B cell (primary cell): ENCODE data around the gene NFYC. TPM values are rescaled to one million over a fixed set of nuclear protein-coding genes. Genes with fewer than 3 reads are reported as not detected.

Experiments
- ATAC-seq: fragments of 200-7000 bp; cut with Tn5 transposase; one replicate; pipeline ENCODE4 v1.10.0; 2021; ENCODE audit warnings: low read depth, mild to moderate bottlenecking, moderate number of reproducible peaks, moderate library complexity
- CTCF ChIA-PET: fragments of 350-600 bp; sonication (Branson Sonifier 250); formaldehyde crosslinking; loops from one replicate; lab custom pipeline; 2021; ENCODE audit warnings: antibody characterized with exemption, inconsistent platforms; lab: Charles Lee
- POLR2A ChIA-PET: fragments of 350-600 bp; sonication (Branson Sonifier 250); formaldehyde crosslinking; loops from one replicate; lab custom pipeline; 2021; ENCODE audit warnings: antibody characterized with exemption; lab: Charles Lee
- DNase-seq: peaks from one replicate; pipeline ENCODE4 v3.0.0; 2013
- H2AFZ ChIP-seq: 2 replicates; pipeline ENCODE4 v1.6.1; 2012; ENCODE audit warnings: mild to moderate bottlenecking, low read depth, low read length; ENCODE audit not compliant: insufficient read depth, poor library complexity, severe bottlenecking
- H3K27ac ChIP-seq, 2 donors: 1 replicate in 1 of 2; 2 replicates in 1 of 2; pipeline ENCODE4 v1.5.1; 2012 to 2013; ENCODE audit warnings: low read length in 2 of 2, mild to moderate bottlenecking in 2 of 2, moderate library complexity in 1 of 2
- H3K27me3 ChIP-seq, 4 experiments: fragments of 200-600 bp in 1 of 4; sonication (generic) in 1 of 4; replicated peaks in 1 of 4; 1 replicate in 2 of 4; 2 replicates in 2 of 4; pipeline versions ENCODE4 v1.6.1 to v1.7.0; 2013 to 2016; ENCODE audit warnings: low read length in 3 of 4, mild to moderate bottlenecking in 2 of 4, mixed read lengths in 1 of 4, moderate library complexity in 1 of 4; ENCODE audit not compliant: insufficient read depth in 4 of 4, control insufficient read depth in 3 of 4; ENCODE audit errors: control extremely low read depth in 1 of 4
- H3K36me3 ChIP-seq, 2 experiments: replicated peaks in 1 of 2; 1 replicate in 1 of 2; 2 replicates in 1 of 2; pipeline versions ENCODE4 v1.6.1 to v1.7.1; 2013; ENCODE audit warnings: low read length in 1 of 2; ENCODE audit not compliant: insufficient read depth in 2 of 2, control insufficient read depth in 1 of 2; ENCODE audit errors: control extremely low read depth in 1 of 2, extremely low read depth in 1 of 2
- H3K4me1 ChIP-seq, 2 donors: fragments of 200-600 bp in 1 of 2; sonication (generic) in 1 of 2; 1 replicate in 1 of 2; 2 replicates in 1 of 2; pipeline versions ENCODE4 v1.5.1 to v1.6.1; 2013 to 2017; ENCODE audit warnings: low read length in 2 of 2; ENCODE audit not compliant: control insufficient read depth in 2 of 2, insufficient read depth in 2 of 2
- H3K4me2 ChIP-seq: replicated peaks from 2 replicates; pipeline ENCODE3; 2012; ENCODE audit warnings: mild to moderate bottlenecking, low read depth, low read length; ENCODE audit not compliant: poor library complexity, severe bottlenecking
- H3K4me3 ChIP-seq, 5 experiments: fragments of 200-600 bp in 1 of 5; sonication (generic) in 1 of 5; 1 replicate in 3 of 5; 2 replicates in 2 of 5; pipeline versions ENCODE4 v1.5.1 to v1.7.0; 2011 to 2016; ENCODE audit warnings: low read length in 4 of 5, mild to moderate bottlenecking in 4 of 5, low read depth in 2 of 5, control low read depth in 1 of 5, moderate library complexity in 1 of 5; ENCODE audit not compliant: insufficient read depth in 1 of 5; ENCODE audit errors: control extremely low read depth in 1 of 5, extremely low read depth in 1 of 5
- H3K79me2 ChIP-seq: fragments of 200-600 bp; sonication (generic); one replicate; pipeline ENCODE4 v1.6.0; 2016; ENCODE audit warnings: low read length; ENCODE audit not compliant: control insufficient read depth, insufficient read depth
- H3K9ac ChIP-seq: fragments of 200-600 bp; sonication (generic); 2 replicates; pipeline ENCODE4 v1.6.1; 2017; ENCODE audit warnings: mild to moderate bottlenecking, low read length, moderate library complexity
- H3K9me3 ChIP-seq, 3 donors: one replicate each; pipeline versions ENCODE4 v1.6.1 to v1.7.1; 2013; ENCODE audit warnings: low read length in 2 of 3; ENCODE audit not compliant: control insufficient read depth in 2 of 3, insufficient read depth in 1 of 3; ENCODE audit errors: control extremely low read depth in 1 of 3
- H4K20me1 ChIP-seq: 2 replicates; pipeline ENCODE4 v1.6.0; 2012; ENCODE audit warnings: mild to moderate bottlenecking, low read length; ENCODE audit not compliant: insufficient read depth, control insufficient read depth, poor library complexity, severe bottlenecking
- H3K27ac Mint-ChIP-seq: one replicate; pipeline ENCODE4 v1.8.0; 2021; ENCODE audit warnings: mixed read lengths
- H3K27me3 Mint-ChIP-seq: one replicate; pipeline ENCODE4 v1.8.0; 2021; ENCODE audit warnings: mixed read lengths
- H3K4me1 Mint-ChIP-seq: one replicate; pipeline ENCODE4 v1.8.0; 2021; ENCODE audit warnings: mixed read lengths
- H3K4me3 Mint-ChIP-seq: one replicate; pipeline ENCODE4 v1.8.0; 2021; ENCODE audit warnings: mixed read lengths
- H3K9me3 Mint-ChIP-seq: one replicate; pipeline ENCODE4 v1.8.0; 2022; ENCODE audit warnings: mixed read lengths; ENCODE audit not compliant: insufficient read depth
- EZH2 ChIP-seq: IDR thresholded peaks from 2 replicates; pipeline ENCODE4 v1.6.1; 2012; ENCODE audit warnings: borderline replicate concordance, low read depth, mild to moderate bottlenecking, moderate library complexity, low read length; ENCODE audit not compliant: insufficient read depth, poor library complexity, severe bottlenecking
- WGBS: methylation state at CpG from one replicate; pipeline ENCODE4 v1.1.5; 2013; ENCODE audit warnings: missing lambda C conversion rate; ENCODE audit not compliant: insufficient coverage; 5-methylcytosine and 5-hydroxymethylcytosine counted together
- intact Hi-C: fragments of 100-400 bp; cut with micrococcal nuclease; formaldehyde crosslinking; loops from one replicate; pipeline ENCODE4 v1.10.0; 2022
- polyA plus RNA-seq: library from polyadenylated mRNA; depleted of rRNA; stranded (reverse); fragments of >200 nt; gene quantifications from 2 replicates; pipeline ENCODE4 v1.2.3, GENCODE V29; 2012
- total RNA-seq, 2 donors: library from RNA; stranded (reverse); fragments of 120-200 nt in 1 of 2; gene quantifications; 1 replicate in 1 of 2; 2 replicates in 1 of 2; pipeline versions ENCODE4 v1.2.3 to v1.2.4, GENCODE V29; 2013 to 2022
- TF ChIP-seq, protein P1 (sequence below): fragments of 200-600 bp; IDR thresholded peaks from one replicate; pipeline ENCODE4 v1.8.0; 2022; ENCODE audit warnings: antibody characterized with exemption, mild to moderate bottlenecking

The NFYC gene
- total and polyA plus RNA-seq, 2 donors (not counting 1 experiment from before 2014, with no cell fraction given): 88.7 to 123 TPM

DNA sequence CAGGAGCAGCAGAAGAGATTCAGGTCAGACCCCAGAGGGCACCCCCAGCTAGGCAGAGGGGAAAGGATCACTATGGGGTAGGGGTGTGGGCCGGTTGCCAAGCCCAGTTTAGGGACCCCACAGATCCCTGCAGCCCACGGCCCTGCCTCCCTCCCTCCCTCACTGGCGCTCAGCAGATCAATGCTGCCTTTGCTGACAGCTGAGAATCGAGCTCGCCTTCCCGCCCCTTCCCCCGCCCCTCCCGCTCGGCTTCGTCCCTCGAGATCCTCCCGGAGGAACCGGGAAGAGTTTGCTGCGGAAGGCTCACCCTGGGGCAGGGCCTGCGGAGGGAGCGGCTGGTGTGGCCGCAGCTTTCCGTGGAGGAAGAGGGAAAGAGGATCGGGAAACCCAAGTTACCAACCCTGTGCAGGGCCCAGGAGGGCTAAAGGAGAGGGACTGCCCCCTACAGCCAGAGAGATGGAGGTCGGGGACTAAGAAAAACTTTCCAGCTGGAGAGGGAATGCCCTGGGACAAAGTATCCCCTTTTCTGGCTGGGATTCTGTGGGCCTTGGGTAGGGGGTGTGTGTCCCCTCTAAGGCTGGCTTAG lies 91.0 kb downstream of the NFYC start:
- TF ChIP-seq, protein P1, sequence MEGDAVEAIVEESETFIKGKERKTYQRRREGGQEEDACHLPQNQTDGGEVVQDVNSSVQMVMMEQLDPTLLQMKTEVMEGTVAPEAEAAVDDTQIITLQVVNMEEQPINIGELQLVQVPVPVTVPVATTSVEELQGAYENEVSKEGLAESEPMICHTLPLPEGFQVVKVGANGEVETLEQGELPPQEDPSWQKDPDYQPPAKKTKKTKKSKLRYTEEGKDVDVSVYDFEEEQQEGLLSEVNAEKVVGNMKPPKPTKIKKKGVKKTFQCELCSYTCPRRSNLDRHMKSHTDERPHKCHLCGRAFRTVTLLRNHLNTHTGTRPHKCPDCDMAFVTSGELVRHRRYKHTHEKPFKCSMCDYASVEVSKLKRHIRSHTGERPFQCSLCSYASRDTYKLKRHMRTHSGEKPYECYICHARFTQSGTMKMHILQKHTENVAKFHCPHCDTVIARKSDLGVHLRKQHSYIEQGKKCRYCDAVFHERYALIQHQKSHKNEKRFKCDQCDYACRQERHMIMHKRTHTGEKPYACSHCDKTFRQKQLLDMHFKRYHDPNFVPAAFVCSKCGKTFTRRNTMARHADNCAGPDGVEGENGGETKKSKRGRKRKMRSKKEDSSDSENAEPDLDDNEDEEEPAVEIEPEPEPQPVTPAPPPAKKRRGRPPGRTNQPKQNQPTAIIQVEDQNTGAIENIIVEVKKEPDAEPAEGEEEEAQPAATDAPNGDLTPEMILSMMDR: no peak
- DNase-seq (no peak), ATAC-seq (no peak)
- WGBS: 30% methylated on average over 18 of the region's 20 CpGs
- no peaks in the 10 kb centered on the region for H3K79me2 ChIP-seq
- peaks cover 0 to 40% (median 14%) of the 10 kb centered on the region in 4 experiments for H3K27me3 ChIP-seq
- H3K27ac ChIP-seq: no peak overlapping the region
- peak overlapping the region in 1 of 5 experiments; percentile 23 for H3K4me3 ChIP-seq
- H4K20me1 ChIP-seq: no peaks in the 10 kb centered on the region
- intact Hi-C loops: no loop called here
- H3K27me3 Mint-ChIP-seq: peaks cover 29% of the 10 kb centered on the region
- H3K4me1 Mint-ChIP-seq: peaks cover 10% of the 10 kb centered on the region
- ChIA-PET POLR2A (no interaction called here), CTCF (interaction anchor here (0.6 to 1.5 kb wide), 2 partner anchors 9 to 464 kb away, joined by 3 to 4 read pairs; no protein-coding TSS in a partner anchor)
- no peaks in the 10 kb centered on the region for H3K9me3 Mint-ChIP-seq
- H2AFZ ChIP-seq: no peak overlapping the region
- peaks cover 0 to 7% (median 0%) of the 10 kb centered on the region in 3 donors for H3K9me3 ChIP-seq
- no peak overlapping the region for H3K9ac ChIP-seq
- no peak overlapping the region for H3K27ac Mint-ChIP-seq
- H3K4me3 Mint-ChIP-seq: peak overlapping the region; percentile 91
- peaks cover 12 to 16% of the 10 kb centered on the region in 2 donors for H3K4me1 ChIP-seq
- H3K36me3 ChIP-seq: peaks cover 0 to 2% of the 10 kb centered on the region in 2 experiments
- H3K4me2 ChIP-seq: no peak overlapping the region

DNA sequence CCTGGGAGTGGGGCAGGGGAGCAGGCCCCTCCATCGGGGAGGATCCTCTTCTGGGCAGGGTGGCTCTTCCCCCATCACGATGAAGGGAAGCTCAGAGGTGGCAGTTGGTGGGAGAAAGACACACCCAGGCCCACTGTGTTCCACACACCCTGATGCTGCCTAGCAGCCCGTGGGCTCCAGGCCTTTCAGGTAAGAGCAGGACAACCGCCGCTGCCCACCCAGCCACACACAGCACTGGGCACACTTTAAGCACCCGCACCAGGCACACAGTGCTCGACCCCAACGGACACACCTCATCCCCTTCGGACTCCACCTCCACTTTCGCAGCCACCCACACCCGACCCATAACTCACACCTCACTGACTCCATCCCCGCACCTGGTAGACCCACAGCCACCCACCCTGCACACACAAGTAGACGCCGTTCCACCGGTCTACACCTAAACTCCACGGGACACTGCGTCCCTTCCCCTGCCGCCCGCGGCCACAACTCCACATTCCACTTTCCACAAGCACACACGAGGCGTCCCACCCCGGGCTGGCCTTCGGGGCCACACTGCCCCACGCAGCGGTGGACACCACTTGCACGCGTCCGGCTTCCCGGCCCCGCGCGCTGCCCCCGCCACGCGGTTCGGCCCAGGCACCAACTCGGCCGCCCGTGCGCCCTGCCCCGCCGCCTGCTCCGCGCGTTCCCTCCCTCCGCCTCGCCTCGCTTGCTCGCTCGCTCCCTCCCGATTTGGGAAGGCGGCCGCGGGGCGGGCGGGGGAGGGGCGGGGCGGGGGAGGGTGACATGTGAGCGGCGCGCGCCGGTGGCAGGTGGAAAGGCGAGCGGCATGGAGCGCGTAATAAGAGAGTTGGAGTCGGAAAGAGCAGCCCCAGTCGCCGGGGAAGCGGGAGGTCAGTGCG lies 91.7 kb downstream of the NFYC start, which contains the start of gene KCNQ4:
Gene KCNQ4, plus strand, starts transcription at position 787 of the 905 bp plus-strand sequence. CDS start 307 bp downstream, outside the sequence.
- Histone ChIP-seq H3K4me2 (peak within 1 kb of the TSS; percentile 83), H3K4me3 (peak within 1 kb of the TSS in 3 of 5 experiments; percentile 20 to 41 (median 38)), H3K9ac (peak within 1 kb of the TSS; percentile 47), H3K9me3 (peaks cover 0 to 7% (median 0%) of the 10 kb centered on the region in 3 donors), H3K27me3 (peaks cover 0 to 40% (median 14%) of the 10 kb centered on the region in 4 experiments), H3K27ac (no peak within 1 kb of the TSS), H3K36me3 (no peaks in the 10 kb centered on the region), H3K79me2 (no peaks in the 10 kb centered on the region), H4K20me1 (no peaks in the 10 kb centered on the region), H2AFZ (peak within 1 kb of the TSS; percentile 50), H3K4me1 (peaks cover 12 to 16% of the 10 kb centered on the region in 2 donors)
- peaks cover 10% of the 10 kb centered on the region for H3K4me1 Mint-ChIP-seq
- DNase-seq (peak; percentile 53), ATAC-seq (peak; percentile 67)
- CTCF ChIA-PET: interaction anchor here (0.6 kb wide), 1 partner anchor 464 kb away, joined by 3 read pairs; no protein-coding TSS in a partner anchor
- peak within 1 kb of the TSS; percentile 91 for H3K4me3 Mint-ChIP-seq
- intact Hi-C loops: no loop called here
- POLR2A ChIA-PET: no interaction called here
- peaks cover 32% of the 10 kb centered on the region for H3K27me3 Mint-ChIP-seq
- no peak for TF ChIP-seq EZH2
- TF ChIP-seq, protein P1: no peak
- peak within 1 kb of the TSS; percentile 59 for H3K27ac Mint-ChIP-seq
- 3% methylated on average over 64 of the region's 73 CpGs for WGBS
- H3K9me3 Mint-ChIP-seq: no peaks in the 10 kb centered on the region
